CD14-positive monocyte (primary cell): Measurements from ENCODE around the gene GMPR. TPM values are rescaled to one million over a fixed set of nuclear protein-coding genes. Genes with fewer than 3 reads are reported as not detected.

Source experiments
- DNase-seq, 3 donors: peaks; one replicate each; pipeline ENCODE4 v3.0.0-alpha.2; 2011 to 2022
- H2AFZ ChIP-seq: 2 replicates; pipeline ENCODE4 v1.6.0; 2012; ENCODE audit warnings: mild to moderate bottlenecking, low read depth, low read length, inconsistent platforms; ENCODE audit not compliant: insufficient read depth, poor library complexity, severe bottlenecking
- H3K27ac ChIP-seq, 2 donors: 1 replicate in 1 of 2; 2 replicates in 1 of 2; pipeline ENCODE4 v1.5.1; 2012 to 2013; ENCODE audit warnings: low read length in 2 of 2, control low read depth in 1 of 2, inconsistent platforms in 1 of 2, low read depth in 1 of 2, mild to moderate bottlenecking in 1 of 2
- H3K27me3 ChIP-seq, 2 donors: one replicate each; pipeline versions ENCODE4 v1.6.0 to v1.6.1; 2011 to 2013; ENCODE audit warnings: low read length in 2 of 2; ENCODE audit not compliant: control insufficient read depth in 2 of 2, insufficient read depth in 2 of 2
- H3K36me3 ChIP-seq, 2 donors: replicated peaks in 1 of 2; 1 replicate in 1 of 2; 2 replicates in 1 of 2; pipeline versions ENCODE4 v1.5.1 to v1.6.1; 2012 to 2013; ENCODE audit warnings: low read length in 2 of 2, control low read depth in 1 of 2, inconsistent platforms in 1 of 2, mild to moderate bottlenecking in 1 of 2; ENCODE audit not compliant: insufficient read depth in 2 of 2, control insufficient read depth in 1 of 2
- H3K4me1 ChIP-seq, 2 donors: 1 replicate in 1 of 2; 2 replicates in 1 of 2; pipeline versions ENCODE4 v1.5.1 to v1.6.1; 2012 to 2013; ENCODE audit warnings: low read length in 2 of 2, control low read depth in 1 of 2, inconsistent platforms in 1 of 2, mild to moderate bottlenecking in 1 of 2, moderate library complexity in 1 of 2; ENCODE audit not compliant: insufficient read depth in 2 of 2, control insufficient read depth in 1 of 2
- H3K4me2 ChIP-seq: replicated peaks from 2 replicates; pipeline ENCODE3; 2012; ENCODE audit warnings: low read length, moderate library complexity, mild to moderate bottlenecking; ENCODE audit not compliant: poor library complexity, severe bottlenecking; ENCODE audit errors: extremely low read depth
- H3K4me3 ChIP-seq, 3 experiments: fragments of 200-600 bp in 1 of 3; sonication (generic) in 1 of 3; replicated peaks in 1 of 3; 1 replicate in 2 of 3; 2 replicates in 1 of 3; pipeline ENCODE4 v1.5.1; 2011 to 2013; ENCODE audit warnings: low read length in 3 of 3, mild to moderate bottlenecking in 3 of 3, control low read depth in 2 of 3, low read depth in 2 of 3, inconsistent platforms in 1 of 3, moderate library complexity in 1 of 3
- H3K79me2 ChIP-seq: 2 replicates; pipeline ENCODE4 v1.6.0; 2012; ENCODE audit warnings: mild to moderate bottlenecking, control low read depth, inconsistent platforms, low read length, moderate library complexity; ENCODE audit not compliant: insufficient read depth
- H3K9ac ChIP-seq: 2 replicates; pipeline ENCODE4 v1.6.0; 2017; ENCODE audit warnings: low read length, mild to moderate bottlenecking; ENCODE audit not compliant: insufficient read depth, poor library complexity, severe bottlenecking
- H3K9me3 ChIP-seq, 2 donors: replicated peaks in 1 of 2; 1 replicate in 1 of 2; 2 replicates in 1 of 2; pipeline versions ENCODE4 v1.5.1 to v1.6.1; 2012 to 2013; ENCODE audit warnings: low read length in 2 of 2, control low read depth in 1 of 2; ENCODE audit not compliant: control insufficient read depth in 1 of 2, insufficient read depth in 1 of 2
- H4K20me1 ChIP-seq: 2 replicates; pipeline ENCODE4 v1.6.0; 2012; ENCODE audit warnings: mild to moderate bottlenecking, low read length, control low read depth, moderate library complexity; ENCODE audit not compliant: insufficient read depth
- H3K27ac Mint-ChIP-seq, 7 donors: one replicate each; pipeline ENCODE4 v1.8.0; 2020; ENCODE audit warnings: mild to moderate bottlenecking in 7 of 7, mixed read lengths in 7 of 7, moderate library complexity in 6 of 7, inconsistent platforms in 2 of 7
- H3K27me3 Mint-ChIP-seq, 3 donors: one replicate each; pipeline ENCODE4 v1.8.0; 2021 to 2022; ENCODE audit warnings: low read depth in 3 of 3, mild to moderate bottlenecking in 3 of 3, mixed read lengths in 3 of 3, moderate library complexity in 3 of 3, inconsistent platforms in 1 of 3
- H3K36me3 Mint-ChIP-seq, 2 donors: one replicate each; pipeline ENCODE4 v1.8.0; 2020; ENCODE audit warnings: mixed read lengths in 2 of 2, inconsistent platforms in 1 of 2, mild to moderate bottlenecking in 1 of 2
- H3K4me1 Mint-ChIP-seq: one replicate; pipeline ENCODE4 v1.8.0; 2020; ENCODE audit warnings: mild to moderate bottlenecking, mixed read lengths
- H3K4me3 Mint-ChIP-seq, 2 donors: one replicate each; pipeline ENCODE4 v1.8.0; 2020; ENCODE audit warnings: mild to moderate bottlenecking in 2 of 2, mixed read lengths in 2 of 2, moderate library complexity in 1 of 2
- H3K9me3 Mint-ChIP-seq, 7 donors: one replicate each; pipeline ENCODE4 v1.8.0; 2020 to 2022; ENCODE audit warnings: mixed read lengths in 7 of 7, mild to moderate bottlenecking in 6 of 7, moderate library complexity in 6 of 7, inconsistent platforms in 2 of 7
- WGBS: methylation state at CpG from one replicate; pipeline ENCODE4 v1.1.5; 2013; ENCODE audit warnings: missing lambda C conversion rate; ENCODE audit not compliant: insufficient coverage; 5-methylcytosine and 5-hydroxymethylcytosine counted together
- intact Hi-C, 2 donors: fragments of 100-400 bp; cut with micrococcal nuclease; formaldehyde crosslinking; loops; one replicate each; pipeline versions ENCODE4 v1.15.0 to v1.15.1; 2023
- polyA plus RNA-seq, 3 donors: library from polyadenylated mRNA; depleted of rRNA in 1 of 3; unstranded in 2 of 3; stranded (reverse) in 1 of 3; fragments of 300-500 nt in 2 of 3; fragments of >200 nt in 1 of 3; fragmentation: Illumina TruSeq in 2 of 3; gene quantifications; 1 replicate in 2 of 3; 2 replicates in 1 of 3; pipeline ENCODE4 v1.2.3, GENCODE V29; 2012 to 2021
- TF ChIP-seq, protein P1 (sequence below): fragments of 200-600 bp; IDR thresholded peaks from one replicate; pipeline ENCODE4 v1.8.0; 2022; ENCODE audit warnings: antibody characterized with exemption, mild to moderate bottlenecking

Gene GMPR
- polyA plus RNA-seq, 3 donors = 1.9 to 3.8 (median 3.2) TPM

DNA sequence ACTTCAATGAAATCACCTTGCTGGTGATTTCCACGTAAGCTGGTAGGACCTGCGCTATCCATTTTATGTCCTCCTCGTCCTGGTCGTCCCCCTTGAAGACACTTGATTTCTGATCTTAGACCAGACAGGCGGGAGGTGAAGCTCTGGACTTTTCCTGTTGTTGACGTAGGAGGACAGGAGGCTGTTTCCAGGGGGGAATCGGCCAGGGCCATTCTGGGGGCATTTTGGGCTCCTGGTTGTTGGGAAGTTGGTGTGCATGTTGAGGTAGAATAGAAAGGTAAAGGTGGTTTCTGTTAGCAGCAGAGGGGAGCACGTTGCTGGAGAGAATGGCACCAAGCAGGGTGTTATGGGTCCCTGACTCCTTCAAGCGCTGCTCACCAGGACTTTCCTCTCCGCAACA is 56.0 kb downstream of the GMPR start:
- no peaks in the 10 kb centered on the region for H3K4me1 Mint-ChIP-seq

GRCh38 chr6:16295060-16295459 is 56.7 kb downstream of the GMPR start:
- no peaks in the 10 kb centered on the region for H3K9me3 ChIP-seq
- H3K9me3 Mint-ChIP-seq = no peaks in the 10 kb centered on the region
- intact Hi-C loops = no loop called here
- H3K4me3 ChIP-seq = no peak overlapping the region
- no peaks in the 10 kb centered on the region for H3K4me1 Mint-ChIP-seq
- H2AFZ ChIP-seq = no peak overlapping the region
- no peak for DNase-seq
- peak overlapping the region in 1 of 7 donors; percentile 78 for H3K27ac Mint-ChIP-seq
- TF ChIP-seq, protein P1, sequence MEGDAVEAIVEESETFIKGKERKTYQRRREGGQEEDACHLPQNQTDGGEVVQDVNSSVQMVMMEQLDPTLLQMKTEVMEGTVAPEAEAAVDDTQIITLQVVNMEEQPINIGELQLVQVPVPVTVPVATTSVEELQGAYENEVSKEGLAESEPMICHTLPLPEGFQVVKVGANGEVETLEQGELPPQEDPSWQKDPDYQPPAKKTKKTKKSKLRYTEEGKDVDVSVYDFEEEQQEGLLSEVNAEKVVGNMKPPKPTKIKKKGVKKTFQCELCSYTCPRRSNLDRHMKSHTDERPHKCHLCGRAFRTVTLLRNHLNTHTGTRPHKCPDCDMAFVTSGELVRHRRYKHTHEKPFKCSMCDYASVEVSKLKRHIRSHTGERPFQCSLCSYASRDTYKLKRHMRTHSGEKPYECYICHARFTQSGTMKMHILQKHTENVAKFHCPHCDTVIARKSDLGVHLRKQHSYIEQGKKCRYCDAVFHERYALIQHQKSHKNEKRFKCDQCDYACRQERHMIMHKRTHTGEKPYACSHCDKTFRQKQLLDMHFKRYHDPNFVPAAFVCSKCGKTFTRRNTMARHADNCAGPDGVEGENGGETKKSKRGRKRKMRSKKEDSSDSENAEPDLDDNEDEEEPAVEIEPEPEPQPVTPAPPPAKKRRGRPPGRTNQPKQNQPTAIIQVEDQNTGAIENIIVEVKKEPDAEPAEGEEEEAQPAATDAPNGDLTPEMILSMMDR = no peak
- H3K36me3 ChIP-seq = no peaks in the 10 kb centered on the region
- no peak overlapping the region for H3K27ac ChIP-seq
- no peaks in the 10 kb centered on the region for H3K4me1 ChIP-seq
- peaks cover 1 to 2% (median 2%) of the 10 kb centered on the region in 3 donors for H3K27me3 Mint-ChIP-seq
- H4K20me1 ChIP-seq = no peaks in the 10 kb centered on the region
- H3K9ac ChIP-seq = no peak overlapping the region
- no peak overlapping the region for H3K4me2 ChIP-seq
- no peaks in the 10 kb centered on the region for H3K79me2 ChIP-seq
- no peak overlapping the region for H3K4me3 Mint-ChIP-seq
- 98% methylated on average over 14 of the region's 15 CpGs for WGBS
- H3K27me3 ChIP-seq = no peaks in the 10 kb centered on the region
- H3K36me3 Mint-ChIP-seq = peaks cover 9 to 14% of the 10 kb centered on the region in 2 donors

More for the DNA sequence above, 56.0 kb downstream of the GMPR start:
- no peak overlapping the region for H3K4me3 ChIP-seq
- H2AFZ ChIP-seq = no peak overlapping the region
- no peak overlapping the region for H3K4me2 ChIP-seq
- Mint-ChIP-seq H3K9me3 (no peaks in the 10 kb centered on the region), H3K27ac (no peak overlapping the region), H3K4me3 (no peak overlapping the region), H3K36me3 (peaks cover 6 to 8% of the 10 kb centered on the region in 2 donors), H3K27me3 (peaks cover 1 to 2% (median 2%) of the 10 kb centered on the region in 3 donors)
- no peaks in the 10 kb centered on the region for H3K4me1 ChIP-seq
- H3K27me3 ChIP-seq = no peaks in the 10 kb centered on the region
- no peaks in the 10 kb centered on the region for H3K9me3 ChIP-seq
- DNase-seq = no peak
- H3K9ac ChIP-seq = no peak overlapping the region
- H3K36me3 ChIP-seq = no peaks in the 10 kb centered on the region
- TF ChIP-seq, protein P1 = no peak
- 93% methylated on average over 10 of the region's 10 CpGs for WGBS
- intact Hi-C loops = no loop called here
- no peaks in the 10 kb centered on the region for H3K79me2 ChIP-seq
- no peak overlapping the region for H3K27ac ChIP-seq
- no peaks in the 10 kb centered on the region for H4K20me1 ChIP-seq
